Measurements from ENCODE around the gene CDT1.
A peak's percentile ranks its signal among the peaks of the same experiment; 100 is the strongest.
"Not testable (repeated sequence)": the region's sequence is repeated elsewhere in the genome, so short reads cannot be mapped to it uniquely, and the experiment has no call there.

CDT1 gene

GRCh38 chr16:88769617-88770460 is 33.8 kb upstream of the CDT1 start:
- DNase-seq = no peak

GRCh38 chr16:88770461-88771293 is 32.9 kb upstream of the CDT1 start:
- peak in 1 of 2 experiments; percentile 33 for DNase-seq

GRCh38 chr16:88771294-88771772 is 32.3 kb upstream of the CDT1 start:
- no peak for DNase-seq

- DNase-seq = not testable (repeated sequence)
Measured at GRCh38 chr16:88771781-88772180, 31.8 kb upstream of the CDT1 start.

GRCh38 chr16:88772871-88773811 is 30.4 kb upstream of the CDT1 start:
- no peak for DNase-seq

- no peak for DNase-seq
Measured at GRCh38 chr16:88773812-88774291, 29.7 kb upstream of the CDT1 start.

GRCh38 chr16:88774544-88775393 is 28.8 kb upstream of the CDT1 start:
- no peak for DNase-seq

- DNase-seq = no peak
Measured at GRCh38 chr16:88775825-88776224, 27.8 kb upstream of the CDT1 start.

- no peak for DNase-seq
Measured at GRCh38 chr16:88777471-88778270, 25.9 kb upstream of the CDT1 start.

GRCh38 chr16:88778271-88778525 is 25.4 kb upstream of the CDT1 start:
- no peak for DNase-seq

GRCh38 chr16:88778541-88779065 is 25.0 kb upstream of the CDT1 start:
- DNase-seq = no peak

GRCh38 chr16:88779406-88780141 is 24.0 kb upstream of the CDT1 start:
- no peak for DNase-seq

GRCh38 chr16:88780142-88781062 is 23.2 kb upstream of the CDT1 start:
- no peak for DNase-seq

GRCh38 chr16:88781140-88782077 is 22.2 kb upstream of the CDT1 start:
- DNase-seq = no peak

GRCh38 chr16:88782454-88783390 is 20.9 kb upstream of the CDT1 start:
- no peak for DNase-seq

GRCh38 chr16:88783391-88784073 is 20.1 kb upstream of the CDT1 start:
- DNase-seq = no peak
